Stimulated activated effector memory CD8-positive, alpha-beta T cell treated with anti-CD3 and anti-CD28 coated beads, Interleukin-12 subunit alpha, Interleukin-12 subunit beta, amount 100 ng/mL, for 72 hours (primary cell): ENCODE results near the gene KLF15.

Experiments used
- ATAC-seq: fragments of 150-1000 bp; cut with Tn5 transposase; 2 replicates; pipeline ENCODE4 v1.10.0; 2021
- DNase-seq, 2 donors: peaks; one replicate each; pipeline ENCODE4 v3.0.0; 2021 to 2022; ENCODE audit warnings: low spot score in 2 of 2
- H3K27ac Mint-ChIP-seq: one replicate; pipeline ENCODE4 v1.8.0; 2022; ENCODE audit warnings: mild to moderate bottlenecking, mixed read lengths
- H3K36me3 Mint-ChIP-seq: one replicate; pipeline ENCODE4 v1.8.0; 2022; ENCODE audit warnings: mild to moderate bottlenecking, mixed read lengths
- H3K4me1 Mint-ChIP-seq: one replicate; pipeline ENCODE4 v1.8.0; 2022; ENCODE audit warnings: mixed read lengths
- H3K4me3 Mint-ChIP-seq: one replicate; pipeline ENCODE4 v1.8.0; 2022; ENCODE audit warnings: mild to moderate bottlenecking, mixed read lengths
- H3K9me3 Mint-ChIP-seq: one replicate; pipeline ENCODE4 v1.8.0; 2022; ENCODE audit warnings: mixed read lengths

Gene KLF15

GRCh38 chr3:126393563-126393962 is 36.4 kb upstream of the KLF15 start:
- peaks cover 12% of the 10 kb centered on the region for H3K4me1 Mint-ChIP-seq
- ATAC-seq, result no peak
- no peak overlapping the region for H3K27ac Mint-ChIP-seq

GRCh38 chr3:126392246-126392645 is 35.0 kb upstream of the KLF15 start:
- Mint-ChIP-seq H3K4me3 (no peak overlapping the region), H3K4me1 (peaks cover 12% of the 10 kb centered on the region), H3K27ac (no peak overlapping the region), H3K9me3 (no peaks in the 10 kb centered on the region), H3K36me3 (no peaks in the 10 kb centered on the region)
- ATAC-seq, result no peak
- no peak for DNase-seq

More at GRCh38 chr3:126393563-126393962, 36.4 kb upstream of the KLF15 start:
- Mint-ChIP-seq H3K9me3 (no peaks in the 10 kb centered on the region), H3K36me3 (no peaks in the 10 kb centered on the region), H3K4me3 (no peak overlapping the region)
- no peak for DNase-seq

GRCh38 chr3:126391631-126392030 is 34.4 kb upstream of the KLF15 start:
- no peak for ATAC-seq
- Mint-ChIP-seq H3K27ac (no peak overlapping the region), H3K9me3 (no peaks in the 10 kb centered on the region), H3K4me1 (peaks cover 12% of the 10 kb centered on the region), H3K4me3 (no peak overlapping the region), H3K36me3 (no peaks in the 10 kb centered on the region)
- no peak for DNase-seq

GRCh38 chr3:126390751-126391150 is 33.5 kb upstream of the KLF15 start:
- Mint-ChIP-seq H3K4me3 (no peak overlapping the region), H3K36me3 (no peaks in the 10 kb centered on the region), H3K4me1 (peaks cover 12% of the 10 kb centered on the region), H3K27ac (no peak overlapping the region), H3K9me3 (no peaks in the 10 kb centered on the region)
- DNase-seq (no peak), ATAC-seq (no peak)

GRCh38 chr3:126390201-126390600 is 33.0 kb upstream of the KLF15 start:
- peaks cover 12% of the 10 kb centered on the region for H3K4me1 Mint-ChIP-seq
- no peak for ATAC-seq
- no peaks in the 10 kb centered on the region for H3K9me3 Mint-ChIP-seq

GRCh38 chr3:126389794-126390146 is 32.6 kb upstream of the KLF15 start:
- H3K36me3 Mint-ChIP-seq, result no peaks in the 10 kb centered on the region

More at GRCh38 chr3:126390201-126390600, 33.0 kb upstream of the KLF15 start:
- DNase-seq, result no peak
- Mint-ChIP-seq H3K4me3 (no peak overlapping the region), H3K27ac (no peak overlapping the region), H3K36me3 (no peaks in the 10 kb centered on the region)

GRCh38 chr3:126389112-126389793 is 32.0 kb upstream of the KLF15 start:
- Mint-ChIP-seq H3K9me3 (no peaks in the 10 kb centered on the region), H3K4me3 (peak overlapping the region; percentile 8), H3K4me1 (peaks cover 12% of the 10 kb centered on the region), H3K36me3 (no peaks in the 10 kb centered on the region), H3K27ac (no peak overlapping the region)
- ATAC-seq (peak; percentile 73), DNase-seq (peak; percentile 9 to 60)

More at GRCh38 chr3:126389794-126390146, 32.6 kb upstream of the KLF15 start:
- ATAC-seq (no peak), DNase-seq (no peak)
- peaks cover 12% of the 10 kb centered on the region for H3K4me1 Mint-ChIP-seq
- peak overlapping the region; percentile 8 for H3K4me3 Mint-ChIP-seq
- no peaks in the 10 kb centered on the region for H3K9me3 Mint-ChIP-seq
- no peak overlapping the region for H3K27ac Mint-ChIP-seq

- Mint-ChIP-seq H3K9me3 (no peaks in the 10 kb centered on the region), H3K36me3 (no peaks in the 10 kb centered on the region), H3K27ac (no peak overlapping the region), H3K4me3 (no peak overlapping the region), H3K4me1 (no peaks in the 10 kb centered on the region)
- ATAC-seq (no peak), DNase-seq (no peak)
Measured at GRCh38 chr3:126381966-126382365, 24.8 kb upstream of the KLF15 start.

GRCh38 chr3:126380011-126380768 is 23.0 kb upstream of the KLF15 start:
- ATAC-seq, result no peak
- Mint-ChIP-seq H3K4me3 (no peak overlapping the region), H3K9me3 (no peaks in the 10 kb centered on the region), H3K27ac (no peak overlapping the region), H3K36me3 (no peaks in the 10 kb centered on the region), H3K4me1 (no peaks in the 10 kb centered on the region)
- no peak for DNase-seq

- Mint-ChIP-seq H3K36me3 (no peaks in the 10 kb centered on the region), H3K4me3 (no peak overlapping the region), H3K4me1 (no peaks in the 10 kb centered on the region), H3K9me3 (no peaks in the 10 kb centered on the region), H3K27ac (no peak overlapping the region)
- DNase-seq (no peak), ATAC-seq (no peak)
Measured at GRCh38 chr3:126378341-126378751, 21.1 kb upstream of the KLF15 start.

- no peaks in the 10 kb centered on the region for H3K4me1 Mint-ChIP-seq
- no peak overlapping the region for H3K27ac Mint-ChIP-seq
Measured at GRCh38 chr3:126377211-126377610, 20.0 kb upstream of the KLF15 start.

GRCh38 chr3:126376444-126376843 is 19.2 kb upstream of the KLF15 start:
- Mint-ChIP-seq H3K27ac (no peak overlapping the region), H3K4me3 (no peak overlapping the region), H3K36me3 (no peaks in the 10 kb centered on the region), H3K9me3 (no peaks in the 10 kb centered on the region), H3K4me1 (no peaks in the 10 kb centered on the region)
- DNase-seq (no peak), ATAC-seq (no peak)

More at GRCh38 chr3:126377211-126377610, 20.0 kb upstream of the KLF15 start:
- no peak for DNase-seq
- H3K36me3 Mint-ChIP-seq, result no peaks in the 10 kb centered on the region
- no peak for ATAC-seq
- H3K4me3 Mint-ChIP-seq, result no peak overlapping the region
- H3K9me3 Mint-ChIP-seq, result no peaks in the 10 kb centered on the region

- no peaks in the 10 kb centered on the region for H3K9me3 Mint-ChIP-seq
- H3K36me3 Mint-ChIP-seq, result no peaks in the 10 kb centered on the region
- no peaks in the 10 kb centered on the region for H3K4me1 Mint-ChIP-seq
- no peak for DNase-seq
- no peak for ATAC-seq
- H3K4me3 Mint-ChIP-seq, result no peak overlapping the region
- no peak overlapping the region for H3K27ac Mint-ChIP-seq
Measured at GRCh38 chr3:126375835-126376331, 18.7 kb upstream of the KLF15 start.

GRCh38 chr3:126373682-126374601 is 16.7 kb upstream of the KLF15 start:
- Mint-ChIP-seq H3K36me3 (no peaks in the 10 kb centered on the region), H3K9me3 (no peaks in the 10 kb centered on the region), H3K4me3 (no peak overlapping the region), H3K27ac (no peak overlapping the region), H3K4me1 (no peaks in the 10 kb centered on the region)
- no peak for ATAC-seq
- DNase-seq, result no peak

GRCh38 chr3:126373146-126373613 is 16.0 kb upstream of the KLF15 start:
- no peak for ATAC-seq
- H3K36me3 Mint-ChIP-seq, result no peaks in the 10 kb centered on the region
- no peak for DNase-seq
- no peaks in the 10 kb centered on the region for H3K4me1 Mint-ChIP-seq
- H3K9me3 Mint-ChIP-seq, result no peaks in the 10 kb centered on the region
- H3K4me3 Mint-ChIP-seq, result no peak overlapping the region
- H3K27ac Mint-ChIP-seq, result no peak overlapping the region
